GM04504 (cell line): ENCODE data around the gene UGT2B11.
"Not testable (repeated sequence)": the region's sequence is repeated elsewhere in the genome, so short reads cannot be mapped to it uniquely, and the experiment has no call there.

Experiments used
- DNase-seq: peaks from one replicate; pipeline ENCODE4 v3.0.0-alpha.2; 2012; ENCODE audit warnings: low read depth

UGT2B11 gene

DNA sequence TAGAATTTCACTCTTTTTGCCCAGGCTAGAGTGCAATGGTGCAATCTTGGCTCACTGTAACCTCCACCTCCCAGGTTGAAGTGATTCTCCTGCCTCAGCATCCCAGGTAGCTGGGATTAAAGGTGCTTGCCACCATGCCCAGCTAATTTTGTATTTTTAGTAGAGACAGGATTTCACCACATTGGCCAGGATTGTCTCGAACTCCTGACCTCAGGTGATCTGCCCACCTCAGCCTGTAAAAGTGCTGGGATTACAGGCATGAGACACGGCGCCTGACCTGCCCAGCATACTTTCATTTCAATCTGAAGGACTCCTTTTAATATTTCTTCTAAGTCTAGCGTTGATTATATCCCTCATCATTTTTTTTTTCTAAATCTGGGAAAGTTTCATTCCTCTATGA is 45.4 kb downstream of the UGT2B11 start:
- not testable (repeated sequence) for DNase-seq

DNA sequence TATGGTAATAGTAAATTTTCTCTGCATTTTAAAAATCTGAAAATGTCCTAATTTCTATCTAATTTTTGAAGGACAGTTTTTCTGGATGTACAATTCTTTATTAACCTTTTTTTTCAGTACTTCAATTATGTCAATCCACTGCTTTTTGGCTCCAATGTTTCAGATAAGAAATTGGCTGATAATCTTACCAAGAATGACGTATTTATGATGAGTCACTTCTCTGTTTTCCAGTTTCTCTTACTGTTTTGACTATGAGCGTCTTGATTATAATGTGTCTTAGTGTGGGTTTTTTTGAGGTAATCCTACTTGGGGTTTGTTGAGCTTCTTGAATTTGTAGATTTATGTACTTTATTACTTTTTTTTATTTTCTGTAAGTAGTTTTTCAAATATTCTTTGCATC is 47.2 kb downstream of the UGT2B11 start:
- DNase-seq = no peak

GRCh38 chr4:69166376-69166775 is 48.2 kb downstream of the UGT2B11 start:
- DNase-seq = not testable (repeated sequence)

- DNase-seq = not testable (repeated sequence)
These were observed 48.8 kb downstream of the UGT2B11 start for GRCh38 chr4:69165707-69166106.

DNA sequence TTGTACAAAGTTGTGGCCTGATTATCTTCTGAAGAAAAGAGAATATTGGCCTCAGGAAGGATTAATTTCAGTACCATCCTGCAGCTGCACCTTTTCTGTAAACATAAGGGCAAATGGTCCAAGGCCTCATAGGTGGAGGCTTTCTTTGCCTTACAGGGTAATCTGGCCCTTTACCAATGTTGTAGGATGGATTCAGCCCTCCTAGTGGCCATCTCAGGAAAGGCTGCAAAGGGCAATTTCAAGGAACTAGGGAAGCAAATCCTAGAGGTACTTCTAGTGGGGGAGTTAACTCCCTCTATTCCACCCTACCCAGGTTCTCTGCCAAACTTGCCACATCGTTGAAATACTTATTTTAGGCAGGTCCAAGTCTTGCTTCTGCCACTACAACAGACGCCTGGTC is 57.6 kb downstream of the UGT2B11 start:
- DNase-seq = no peak

- DNase-seq = no peak
These were observed 60.5 kb downstream of the UGT2B11 start for GRCh38 chr4:69154021-69154420.
